Measurements from ENCODE around the gene TBATA.

DNA sequence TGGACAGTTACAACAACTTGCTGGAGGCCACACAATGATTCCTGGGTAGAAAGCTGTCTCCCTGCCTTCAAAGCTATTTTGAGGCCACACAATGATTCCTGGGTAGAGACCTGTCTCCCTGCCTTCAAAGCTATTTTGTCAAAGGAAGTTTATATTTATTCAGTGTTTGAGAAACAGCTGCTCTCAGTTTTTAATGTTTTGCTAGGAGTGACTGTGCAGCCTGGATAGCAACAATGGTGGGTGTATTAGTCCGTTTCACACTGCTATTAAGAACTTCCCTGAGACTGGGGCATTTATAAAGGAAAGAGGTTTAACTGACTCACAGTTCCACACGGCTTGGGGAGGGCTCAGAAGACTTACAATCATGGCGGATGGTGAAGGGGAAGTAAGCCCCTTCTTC, 26.7 kb upstream of the TBATA start:
- TF ChIP-seq POLR2AphosphoS5 (IDR thresholded peaks at IDR 0.05; ENCODE audit: low read depth, low read length), result no peak
- TF ChIP-seq, protein P1, sequence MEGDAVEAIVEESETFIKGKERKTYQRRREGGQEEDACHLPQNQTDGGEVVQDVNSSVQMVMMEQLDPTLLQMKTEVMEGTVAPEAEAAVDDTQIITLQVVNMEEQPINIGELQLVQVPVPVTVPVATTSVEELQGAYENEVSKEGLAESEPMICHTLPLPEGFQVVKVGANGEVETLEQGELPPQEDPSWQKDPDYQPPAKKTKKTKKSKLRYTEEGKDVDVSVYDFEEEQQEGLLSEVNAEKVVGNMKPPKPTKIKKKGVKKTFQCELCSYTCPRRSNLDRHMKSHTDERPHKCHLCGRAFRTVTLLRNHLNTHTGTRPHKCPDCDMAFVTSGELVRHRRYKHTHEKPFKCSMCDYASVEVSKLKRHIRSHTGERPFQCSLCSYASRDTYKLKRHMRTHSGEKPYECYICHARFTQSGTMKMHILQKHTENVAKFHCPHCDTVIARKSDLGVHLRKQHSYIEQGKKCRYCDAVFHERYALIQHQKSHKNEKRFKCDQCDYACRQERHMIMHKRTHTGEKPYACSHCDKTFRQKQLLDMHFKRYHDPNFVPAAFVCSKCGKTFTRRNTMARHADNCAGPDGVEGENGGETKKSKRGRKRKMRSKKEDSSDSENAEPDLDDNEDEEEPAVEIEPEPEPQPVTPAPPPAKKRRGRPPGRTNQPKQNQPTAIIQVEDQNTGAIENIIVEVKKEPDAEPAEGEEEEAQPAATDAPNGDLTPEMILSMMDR (IDR thresholded peaks at IDR 0.05), result no peak
- TF ChIP-seq, protein P2, sequence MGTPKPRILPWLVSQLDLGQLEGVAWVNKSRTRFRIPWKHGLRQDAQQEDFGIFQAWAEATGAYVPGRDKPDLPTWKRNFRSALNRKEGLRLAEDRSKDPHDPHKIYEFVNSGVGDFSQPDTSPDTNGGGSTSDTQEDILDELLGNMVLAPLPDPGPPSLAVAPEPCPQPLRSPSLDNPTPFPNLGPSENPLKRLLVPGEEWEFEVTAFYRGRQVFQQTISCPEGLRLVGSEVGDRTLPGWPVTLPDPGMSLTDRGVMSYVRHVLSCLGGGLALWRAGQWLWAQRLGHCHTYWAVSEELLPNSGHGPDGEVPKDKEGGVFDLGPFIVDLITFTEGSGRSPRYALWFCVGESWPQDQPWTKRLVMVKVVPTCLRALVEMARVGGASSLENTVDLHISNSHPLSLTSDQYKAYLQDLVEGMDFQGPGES (IDR thresholded peaks at IDR 0.05; ENCODE audit: low read depth, low read length), result no peak
- no peak for TF ChIP-seq EZH2phosphoT487 (IDR thresholded peaks at IDR 0.05; ENCODE audit: borderline replicate concordance, low read depth)
- TF ChIP-seq TAF1 (IDR thresholded peaks at IDR 0.05; ENCODE audit: borderline replicate concordance, low read depth, low read length), result no peak
- TF ChIP-seq CHD2 (IDR thresholded peaks at IDR 0.05; ENCODE audit: low read length, partially characterized antibody), result no peak
- TF ChIP-seq EP300 (IDR thresholded peaks at IDR 0.05; ENCODE audit: borderline replicate concordance in 1 of 2, low read depth in 1 of 2, low read length in 1 of 2), result no peak
